HG03342 (cell line): ENCODE results near the gene CBLB.
A peak's percentile ranks its signal among the peaks of the same experiment; 100 is the strongest.
"Not testable (repeated sequence)": the region's sequence is repeated elsewhere in the genome, so short reads cannot be mapped to it uniquely, and the experiment has no call there.

ENCODE experiments used
- ATAC-seq: cut with Tn5 transposase; IDR thresholded peaks from one replicate; pipeline ENCODE4 v1.9.1; 2021; ENCODE audit warnings: mild to moderate bottlenecking, moderate library complexity; ENCODE audit not compliant: unreplicated experiment

Gene CBLB

DNA sequence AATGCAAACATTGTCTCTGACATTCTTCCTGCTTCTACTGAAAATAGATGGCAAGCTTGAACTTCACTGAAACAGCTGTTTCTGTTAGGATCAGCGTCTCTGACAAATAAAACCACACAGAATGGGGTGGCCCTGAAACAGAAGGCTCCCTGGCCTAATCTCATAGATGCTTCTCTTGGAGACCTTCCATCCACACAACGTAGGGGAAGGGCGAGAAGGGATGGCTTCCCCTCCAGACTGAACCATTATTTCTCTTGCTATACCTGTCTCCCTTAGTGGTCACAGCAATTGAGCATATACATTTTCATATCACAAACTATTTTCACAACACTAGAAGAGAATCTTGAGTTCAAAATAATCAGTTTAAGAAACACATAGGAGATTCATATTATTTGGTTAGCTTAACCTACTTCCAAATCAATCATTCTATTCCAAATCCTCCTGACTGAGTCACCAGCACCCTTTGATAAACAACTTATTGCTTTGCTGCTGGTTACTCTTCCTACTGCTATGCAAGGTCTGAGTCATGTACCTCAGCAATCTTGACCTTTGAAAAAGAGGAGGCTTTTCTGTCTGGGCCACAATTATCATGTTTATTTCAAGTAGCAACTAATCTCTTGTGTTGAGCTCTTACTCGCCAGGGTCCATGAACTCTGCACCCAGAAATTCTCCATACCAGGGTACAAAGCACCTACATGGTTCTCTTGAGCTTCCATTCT lies 45.5 kb downstream of the CBLB start:
- no peak for ATAC-seq

DNA sequence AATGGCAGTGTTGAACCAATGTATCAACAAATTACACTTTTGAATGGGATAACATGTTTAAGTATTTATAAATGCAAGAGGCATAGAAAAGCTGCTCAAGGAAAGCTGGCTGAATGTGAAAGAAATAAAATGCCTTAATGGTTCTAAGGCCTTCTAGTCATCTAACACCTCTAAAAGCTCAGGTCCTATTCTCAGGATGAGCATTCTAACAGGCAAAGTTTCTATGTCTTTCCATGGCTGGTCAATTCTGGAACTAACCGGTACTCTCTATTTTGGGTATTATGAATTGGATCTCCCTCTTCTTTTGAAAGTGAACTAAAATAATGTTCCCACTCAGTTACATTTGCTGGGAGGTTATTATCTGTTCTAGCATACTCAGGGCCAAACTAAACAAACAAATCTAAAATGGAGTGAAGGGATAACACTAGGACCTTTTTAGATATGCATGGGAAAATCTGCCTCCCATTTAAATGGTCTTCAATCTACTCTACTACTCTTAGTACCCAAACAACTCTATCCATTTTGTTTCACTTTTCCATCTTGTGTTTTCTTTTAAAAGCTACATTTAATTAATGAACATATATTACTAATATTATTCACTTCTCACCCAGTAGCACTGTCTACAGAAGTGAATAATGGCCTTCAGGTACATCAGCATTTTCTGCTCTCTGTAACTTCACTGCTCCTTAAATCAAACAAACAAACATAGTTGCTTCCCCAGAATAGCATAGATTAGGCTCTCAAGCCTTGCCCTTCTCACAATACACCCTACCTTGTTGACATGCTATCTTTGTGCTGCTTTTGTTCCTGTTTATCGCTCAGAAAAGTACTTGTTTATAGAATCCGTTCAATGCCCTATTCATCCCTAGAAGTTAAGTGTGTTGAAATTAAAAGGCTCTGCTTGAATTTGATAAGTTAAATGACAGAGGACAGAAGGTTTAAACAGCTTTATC lies 46.4 kb downstream of the CBLB start:
- no peak for ATAC-seq

DNA sequence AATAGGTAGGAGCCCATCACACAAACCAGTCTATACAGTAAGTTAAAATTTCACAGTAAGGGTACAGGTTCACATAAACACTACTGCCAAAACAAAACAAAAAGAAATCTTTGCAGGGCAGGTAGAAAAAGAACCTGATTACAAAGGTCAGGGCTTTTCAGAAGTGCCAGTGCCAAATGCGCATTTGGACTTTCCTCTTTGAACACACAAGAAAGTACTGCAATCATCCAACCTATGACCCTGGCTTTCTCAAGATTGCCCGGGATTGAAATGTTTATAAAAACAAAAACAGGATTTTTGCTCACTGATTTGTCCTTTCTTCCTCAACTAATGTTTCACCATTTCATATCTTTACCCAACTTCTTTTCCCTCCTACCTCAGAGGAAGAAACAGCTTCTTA lies 47.4 kb downstream of the CBLB start:
- no peak for ATAC-seq

DNA sequence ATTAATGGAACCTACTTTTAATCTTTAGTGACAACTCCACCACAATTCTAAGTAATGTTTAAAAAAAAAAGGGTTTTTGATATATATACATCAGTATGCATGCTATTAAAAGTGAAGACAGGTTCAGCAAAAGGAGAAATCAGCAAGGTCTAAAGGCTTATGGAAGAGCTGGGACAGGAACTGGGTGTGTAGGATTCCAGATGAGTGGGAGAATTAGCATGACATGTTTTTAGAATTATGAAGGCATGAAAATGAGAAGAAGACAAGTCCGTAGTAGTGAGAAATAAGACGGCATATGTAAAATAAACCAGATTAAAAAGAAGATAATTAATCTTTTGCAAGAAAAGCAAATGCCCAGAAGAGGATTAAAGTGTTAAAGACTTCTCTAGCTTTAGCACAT lies 52.0 kb downstream of the CBLB start:
- ATAC-seq = no peak

DNA sequence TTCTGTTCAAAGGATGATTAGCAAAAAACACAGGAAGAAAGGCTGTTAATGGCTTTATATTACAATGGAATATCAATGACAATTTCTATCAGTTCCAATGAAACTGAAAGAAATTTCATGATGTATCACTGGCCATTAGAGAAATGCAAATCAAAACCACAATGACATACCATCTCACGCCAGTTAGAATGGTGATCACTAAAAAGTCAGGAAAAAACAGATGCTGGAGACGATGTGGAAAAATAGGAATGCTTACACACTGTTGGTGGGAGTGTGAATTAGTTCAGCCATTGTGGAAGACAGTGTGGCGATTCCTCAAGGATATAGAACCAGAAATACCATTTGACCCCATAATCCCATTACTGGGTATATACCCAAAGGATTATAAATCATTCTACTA lies 53.5 kb downstream of the CBLB start:
- not testable (repeated sequence) for ATAC-seq

DNA sequence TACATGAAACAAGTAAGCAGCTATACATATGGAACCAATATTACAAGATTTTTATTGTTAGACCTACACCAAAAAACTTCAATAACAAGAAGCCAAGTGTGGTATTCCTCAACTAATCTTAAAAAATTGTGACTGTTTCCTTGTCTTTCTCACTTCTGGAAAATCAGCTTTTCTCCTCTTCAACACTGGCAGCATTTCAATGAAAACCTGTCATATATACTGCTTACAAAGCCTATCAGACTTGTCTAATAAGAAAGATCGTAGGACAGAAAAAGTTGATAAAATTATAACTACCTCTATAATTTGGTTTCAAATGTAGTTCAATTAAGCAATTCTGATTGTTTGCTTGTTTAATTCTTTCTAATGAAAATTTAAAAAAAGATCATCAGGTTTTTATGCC lies 55.1 kb downstream of the CBLB start:
- ATAC-seq = no peak

DNA sequence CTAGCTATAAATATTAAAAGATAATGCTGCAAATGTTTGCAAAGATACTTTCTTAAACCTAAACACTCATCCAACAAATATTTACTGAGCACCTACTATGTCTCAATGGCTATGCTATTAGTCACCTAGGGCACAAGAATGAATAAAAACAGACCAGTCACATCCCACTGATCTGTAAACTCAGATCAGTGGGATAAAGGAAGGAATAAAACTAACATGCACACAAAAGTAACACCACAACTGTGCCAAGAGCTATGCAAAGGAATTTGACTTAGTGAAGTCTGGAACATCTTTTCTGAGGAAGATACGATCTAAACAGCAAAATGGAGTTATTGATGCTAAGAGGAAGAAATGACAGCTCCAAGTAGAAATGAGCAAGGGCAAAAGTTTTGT lies 56.6 kb downstream of the CBLB start:
- ATAC-seq = no peak

DNA sequence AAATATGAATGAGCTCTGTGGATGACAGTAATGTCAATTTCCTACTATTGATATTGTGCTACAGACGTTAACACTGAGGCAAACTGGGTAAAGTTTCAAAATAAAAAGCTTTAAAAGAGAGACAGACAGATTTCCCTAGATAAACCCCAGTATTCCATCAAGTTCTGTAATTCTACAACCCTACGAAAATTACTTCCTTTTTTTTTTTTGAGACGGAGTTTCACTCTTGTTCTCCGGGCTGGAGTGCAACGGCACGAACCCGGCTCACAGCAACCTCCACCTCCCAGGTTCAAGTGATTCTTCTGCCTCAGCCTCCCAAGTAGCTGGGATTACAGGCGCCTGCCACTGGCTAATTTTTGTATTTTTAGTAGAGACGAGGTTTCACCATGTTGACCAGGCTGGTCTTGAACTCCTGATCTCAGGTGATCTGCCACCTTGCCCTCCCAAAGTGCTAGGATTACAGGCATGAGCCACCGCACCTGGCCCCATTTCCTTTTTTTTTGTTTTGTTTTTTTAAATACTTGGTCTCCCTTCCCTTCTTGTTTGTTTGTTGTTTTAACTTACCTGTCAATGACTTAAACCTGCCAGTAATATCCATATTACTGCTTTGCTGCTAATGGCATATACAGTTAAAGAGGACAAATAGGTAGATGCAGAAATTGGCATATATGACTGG lies 57.2 kb downstream of the CBLB start:
- no peak for ATAC-seq

DNA sequence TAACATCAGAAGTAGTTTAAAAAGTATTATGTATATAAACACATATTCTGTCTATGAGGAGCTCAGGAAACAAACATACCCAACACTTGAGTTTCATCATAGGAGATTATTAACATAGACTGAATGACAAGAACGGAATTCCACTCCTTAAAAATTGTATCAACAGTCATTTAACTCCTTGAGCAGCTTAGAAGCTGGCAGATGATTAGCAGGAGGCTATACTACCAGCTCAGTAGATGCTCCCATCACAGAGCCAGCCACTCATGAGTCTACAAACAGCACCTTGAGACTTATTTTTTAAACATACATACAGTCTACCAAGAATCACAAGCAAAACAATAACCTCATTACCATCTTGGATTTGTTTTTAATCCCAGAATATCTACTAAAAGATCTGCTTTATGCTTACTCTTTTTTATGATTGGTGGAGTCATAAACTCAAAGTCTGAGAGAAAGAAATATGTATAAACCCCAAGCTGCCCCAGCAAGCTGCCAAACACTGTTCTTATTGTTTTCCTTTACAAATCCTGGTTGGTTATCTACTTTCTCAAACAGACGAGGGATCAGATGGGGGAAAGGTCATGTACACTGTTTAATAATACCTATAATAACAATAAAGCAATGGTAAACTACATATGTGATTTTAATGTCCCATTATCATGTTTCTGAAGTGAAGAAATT lies 59.5 kb downstream of the CBLB start:
- ATAC-seq = no peak

DNA sequence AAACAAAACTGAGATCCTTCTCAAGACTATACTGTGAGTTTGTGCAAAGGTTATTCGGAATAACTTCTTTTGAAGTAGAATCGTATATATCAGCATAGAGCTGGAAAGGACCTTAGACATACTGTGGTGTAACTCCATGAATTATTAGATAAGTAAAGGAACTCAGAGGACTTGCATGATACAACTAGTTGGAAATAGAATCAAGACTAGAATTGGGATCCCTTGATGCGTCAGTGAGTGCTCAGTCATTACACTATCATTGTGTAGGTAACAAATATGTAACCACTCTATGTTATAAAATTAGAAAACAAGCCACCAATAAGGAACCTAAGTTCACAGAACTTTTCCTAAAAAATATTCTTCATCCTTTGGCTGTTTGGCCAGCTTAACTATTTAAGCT lies 61.1 kb downstream of the CBLB start:
- no peak for ATAC-seq

DNA sequence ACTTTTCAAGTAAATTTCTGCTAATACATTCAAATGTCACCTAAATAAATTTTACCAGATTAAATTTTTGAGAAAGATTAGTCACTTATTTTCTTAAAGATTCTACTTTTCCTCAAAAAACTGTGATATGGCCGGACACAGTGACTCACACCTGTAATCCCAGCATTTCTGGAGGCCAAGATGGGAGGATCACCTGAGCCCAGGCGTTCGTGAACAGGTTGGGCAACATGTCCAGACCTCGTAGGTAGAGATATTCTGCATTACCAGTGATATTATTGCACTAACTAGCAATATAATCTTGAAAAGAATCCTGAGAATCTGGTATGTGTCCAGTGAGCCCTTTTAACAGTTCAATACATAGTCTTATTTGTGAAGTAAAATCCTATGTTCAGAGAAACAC lies 61.7 kb downstream of the CBLB start:
- ATAC-seq = no peak

DNA sequence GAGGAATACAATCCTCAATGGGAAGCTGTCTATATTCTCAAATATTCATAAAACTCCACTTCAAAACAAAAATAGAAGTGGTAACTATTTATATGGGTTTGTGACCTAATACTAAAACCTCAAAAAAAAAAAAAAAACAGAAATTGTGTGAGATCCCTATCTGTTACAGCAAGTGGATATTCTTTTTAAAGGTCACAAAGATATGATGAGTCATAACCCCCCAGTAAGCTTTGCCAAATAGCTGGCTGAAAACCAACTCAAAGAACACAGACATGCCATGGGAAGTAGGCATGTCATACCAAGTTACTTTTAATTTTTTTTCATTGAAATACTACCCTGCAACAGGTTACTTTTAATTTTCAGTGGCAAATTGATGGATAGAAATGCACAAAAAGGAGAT lies 62.5 kb downstream of the CBLB start:
- no peak for ATAC-seq

DNA sequence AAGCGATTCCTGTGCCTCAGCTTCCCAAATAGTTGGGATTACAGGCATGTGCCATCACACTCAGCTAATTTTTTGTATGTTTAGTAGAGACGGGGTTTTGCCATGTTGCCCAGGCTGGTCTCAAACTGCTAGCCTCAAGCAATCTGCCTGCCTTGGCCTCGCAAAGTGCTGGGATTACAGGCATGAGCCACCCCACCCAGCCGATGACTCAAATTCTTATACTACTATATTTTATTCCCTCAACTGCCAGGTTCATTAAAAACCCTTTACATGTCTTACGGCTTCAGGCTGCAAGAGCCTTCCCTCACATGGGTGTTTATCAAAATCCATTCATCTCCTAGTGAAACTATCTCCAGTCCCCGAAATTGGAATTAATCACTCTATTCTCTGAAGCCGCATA lies 63.4 kb downstream of the CBLB start:
- ATAC-seq = no peak

DNA sequence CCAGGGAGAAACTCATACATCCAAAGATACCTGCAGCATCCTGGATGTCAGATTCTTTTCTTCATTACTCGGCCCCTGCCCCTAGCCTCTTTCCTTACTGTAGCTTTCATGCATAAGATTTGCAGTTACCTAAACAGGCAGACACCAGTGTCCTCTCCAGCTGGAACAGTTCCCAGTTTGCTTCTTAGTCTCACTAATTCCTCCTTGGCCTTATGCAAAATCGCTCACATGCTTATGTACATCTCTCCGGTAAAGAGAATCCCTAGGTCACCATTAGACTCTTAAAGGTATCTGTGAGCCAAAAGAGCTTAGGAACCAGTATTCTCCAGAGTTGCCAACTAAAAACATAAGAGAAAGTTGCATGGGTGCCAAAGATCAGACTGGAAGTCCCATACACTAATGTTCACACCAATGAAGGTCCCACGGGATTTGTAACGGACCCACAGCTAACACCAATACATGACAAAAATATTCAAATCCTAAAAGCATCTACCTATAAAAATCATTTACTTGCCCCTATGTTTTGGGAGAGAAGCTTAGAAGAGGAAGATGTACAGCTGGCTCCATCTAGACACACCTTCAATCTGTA lies 66.6 kb downstream of the CBLB start:
- no peak for ATAC-seq

DNA sequence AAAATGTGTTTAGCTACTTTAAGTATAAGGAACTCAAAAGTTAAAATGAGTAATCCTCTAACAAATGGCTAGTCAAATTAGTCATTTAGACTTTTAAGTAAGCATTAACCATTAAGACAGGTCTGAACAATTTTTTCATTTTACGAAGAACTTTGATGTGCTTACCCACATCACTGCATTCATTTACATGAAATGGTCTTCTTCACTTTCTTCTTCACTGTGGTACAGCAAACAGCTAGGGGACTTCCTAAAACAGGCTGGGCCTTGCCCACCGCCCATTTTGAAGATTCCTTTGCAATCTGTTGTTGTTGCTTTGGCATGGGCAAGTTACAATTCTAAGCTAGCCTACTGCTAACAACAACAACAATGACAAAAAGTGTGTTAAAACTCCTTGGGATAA lies 67.4 kb downstream of the CBLB start:
- ATAC-seq = no peak

DNA sequence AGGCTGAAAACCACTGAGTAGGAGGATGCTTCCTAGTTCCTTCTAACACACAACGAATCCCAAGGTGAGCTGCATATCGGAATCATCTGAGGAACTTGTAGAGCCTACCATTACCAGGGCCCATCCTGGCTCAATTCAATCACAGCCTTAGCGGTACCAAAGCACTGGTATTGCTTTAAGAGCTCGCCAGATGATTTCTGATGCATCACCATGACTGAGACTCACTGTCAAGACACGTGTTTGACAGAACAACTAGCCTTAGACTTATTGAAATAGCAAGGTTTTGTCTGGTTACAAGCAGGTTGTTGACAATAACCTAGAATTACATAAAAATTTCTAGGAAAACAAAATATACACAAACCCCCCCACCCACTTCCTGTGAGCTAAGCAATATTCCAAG lies 68.5 kb downstream of the CBLB start:
- no peak for ATAC-seq

DNA sequence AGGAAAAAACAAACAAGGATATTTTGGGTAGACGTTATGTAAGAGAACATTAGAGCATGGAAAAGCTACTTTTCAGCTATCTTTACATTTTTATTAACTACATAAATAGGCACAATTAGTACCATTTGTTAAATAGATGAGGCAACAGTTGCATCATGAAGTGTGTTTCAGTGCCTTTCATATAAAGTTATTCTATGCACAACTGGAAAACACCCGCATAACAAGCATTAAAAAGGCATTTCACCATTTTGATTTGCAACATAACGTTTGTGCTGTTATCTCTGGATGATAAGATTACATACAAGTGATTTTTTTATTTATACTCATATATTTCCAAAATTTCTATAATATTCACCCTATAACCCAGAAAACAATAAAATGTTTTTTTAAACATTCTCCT lies 69.5 kb downstream of the CBLB start:
- no peak for ATAC-seq

DNA sequence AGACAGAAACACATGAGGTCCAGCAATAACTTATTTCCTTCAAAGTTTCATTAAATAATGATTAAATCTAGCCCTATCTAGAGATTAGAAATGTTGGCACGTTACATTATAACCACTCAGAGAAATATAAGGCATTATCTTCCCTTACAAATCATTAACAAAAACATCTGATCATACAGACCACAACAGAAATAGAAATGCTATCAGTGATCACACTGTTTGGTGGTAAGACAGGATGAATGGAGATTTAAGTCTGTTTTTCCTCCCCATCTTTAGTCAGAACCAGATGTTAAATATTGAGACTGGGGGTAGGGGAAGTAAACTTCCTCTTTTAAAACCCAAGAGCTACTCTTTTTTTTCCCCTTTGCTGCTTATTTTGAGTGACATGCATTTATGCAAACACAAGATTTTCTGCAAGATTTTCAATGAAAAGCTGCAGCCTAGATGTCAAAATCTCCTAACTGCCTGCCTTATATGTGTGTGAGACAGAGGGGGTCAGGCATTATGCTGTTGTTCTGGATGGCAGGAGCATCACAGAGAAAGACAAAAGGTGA lies 70.4 kb downstream of the CBLB start:
- peak; percentile 76 for ATAC-seq

DNA sequence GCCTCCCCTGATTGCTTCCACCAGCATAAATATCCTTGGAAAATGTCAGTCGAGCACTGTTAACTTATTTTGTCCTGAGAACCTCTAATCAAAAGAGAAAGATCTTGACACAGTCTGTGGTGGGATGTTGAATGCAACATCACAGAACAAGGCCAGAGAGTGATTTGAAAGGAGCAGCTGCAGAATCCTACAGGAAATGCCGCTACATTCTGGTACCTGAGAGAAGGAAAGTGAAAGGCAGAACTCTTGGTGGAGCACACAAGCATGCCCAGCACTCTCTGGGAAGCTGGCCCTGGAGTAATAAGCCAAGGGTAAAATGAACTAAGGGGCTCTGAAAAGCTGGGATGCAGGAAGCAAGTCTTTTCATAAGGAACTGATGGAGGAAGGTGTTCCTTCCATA lies 75.8 kb downstream of the CBLB start:
- ATAC-seq = no peak
